ENCODE measurements around the gene PSMC6. TPM values are rescaled to one million over a fixed set of nuclear protein-coding genes. Genes with fewer than 3 reads are reported as not detected.

The PSMC6 gene
- total and polyA plus RNA-seq, 2 of the 8 experiments (the other 6 are each of a cell fraction or from before 2014, with no cell fraction given) = 45.1 to 107 TPM

GRCh38 chr14:52733824-52734223, 26.8 kb downstream of the PSMC6 start (continued):
- no peak for TF ChIP-seq CHD7 (IDR thresholded peaks at IDR 0.05; ENCODE audit: insufficient replicate concordance, low read length)
- no peak for TF ChIP-seq SIRT6 (IDR thresholded peaks at IDR 0.05; ENCODE audit: low read length)
- TF ChIP-seq CTBP2 (IDR thresholded peaks at IDR 0.05; ENCODE audit: borderline replicate concordance, insufficient read depth, insufficient read length, low read length) = no peak
- no peak for TF ChIP-seq BACH1 (IDR thresholded peaks at IDR 0.05; ENCODE audit: low read length)
- no peak for TF ChIP-seq ASH2L (IDR thresholded peaks at IDR 0.05; ENCODE audit: low read length)
- TF ChIP-seq SIX5 (IDR thresholded peaks at IDR 0.05; ENCODE audit: low read depth, low read length) = no peak

All from H1 (cell line).